T-helper 2 cell treated with Interferon-gamma antibody and Interleukin-4, amounts not matched to agents 5 μg/mL and 100 μg/mL, for 36 hours (primary cell): ENCODE data around the gene C1orf105.

Experiments
- DNase-seq: peaks from one replicate; pipeline ENCODE4 v3.0.0; 2021; ENCODE audit warnings: low spot score
- H3K27ac Mint-ChIP-seq: one replicate; pipeline ENCODE4 v1.8.0; 2021; ENCODE audit warnings: mild to moderate bottlenecking, mixed read lengths
- H3K27me3 Mint-ChIP-seq: one replicate; pipeline ENCODE4 v1.8.0; 2021; ENCODE audit warnings: low read depth, mixed read lengths
- H3K36me3 Mint-ChIP-seq: one replicate; pipeline ENCODE4 v1.8.0; 2021; ENCODE audit warnings: low read depth, mixed read lengths
- H3K4me1 Mint-ChIP-seq: one replicate; pipeline ENCODE4 v1.8.0; 2021; ENCODE audit warnings: low read depth, mixed read lengths
- H3K4me3 Mint-ChIP-seq: one replicate; pipeline ENCODE4 v1.8.0; 2022; ENCODE audit warnings: mild to moderate bottlenecking, moderate library complexity, mixed read lengths
- H3K9me3 Mint-ChIP-seq: one replicate; pipeline ENCODE4 v1.8.0; 2021; ENCODE audit warnings: mixed read lengths

The C1orf105 gene

DNA sequence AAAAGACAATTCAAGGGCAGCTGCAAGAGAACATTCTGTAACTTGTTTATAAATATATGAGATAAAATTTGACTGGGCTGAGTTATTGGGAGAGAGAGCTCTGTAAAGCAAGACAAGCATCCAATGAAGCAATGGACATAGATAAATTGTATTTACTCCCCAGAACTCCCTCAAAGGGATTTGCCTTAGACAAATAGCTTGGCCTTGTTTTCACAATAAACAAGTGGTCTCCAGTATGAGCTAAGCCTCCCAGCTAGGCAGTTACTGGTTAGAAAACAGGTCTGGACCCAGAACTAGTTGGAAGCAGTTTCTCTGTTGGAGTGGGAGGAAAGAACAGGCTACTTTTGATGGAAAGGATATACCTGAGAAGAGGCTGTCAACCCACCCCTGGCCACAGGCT lies 87.3 kb downstream of the C1orf105 start:
- Mint-ChIP-seq H3K4me1 (no peaks in the 10 kb centered on the region), H3K27ac (no peak overlapping the region), H3K27me3 (peaks cover 24% of the 10 kb centered on the region), H3K36me3 (no peaks in the 10 kb centered on the region), H3K9me3 (no peaks in the 10 kb centered on the region), H3K4me3 (no peak overlapping the region)
- DNase-seq, result no peak

GRCh38 chr1:172510479-172510878 lies 90.0 kb downstream of the C1orf105 start:
- H3K27me3 Mint-ChIP-seq, result peaks cover 10% of the 10 kb centered on the region
- H3K36me3 Mint-ChIP-seq, result no peaks in the 10 kb centered on the region
- no peak for DNase-seq
- H3K4me3 Mint-ChIP-seq, result no peak overlapping the region
- no peak overlapping the region for H3K27ac Mint-ChIP-seq
- no peaks in the 10 kb centered on the region for H3K9me3 Mint-ChIP-seq
- H3K4me1 Mint-ChIP-seq, result no peaks in the 10 kb centered on the region

GRCh38 chr1:172512591-172512990 lies 92.1 kb downstream of the C1orf105 start:
- H3K9me3 Mint-ChIP-seq, result no peaks in the 10 kb centered on the region
- H3K27me3 Mint-ChIP-seq, result peaks cover 10% of the 10 kb centered on the region
- H3K36me3 Mint-ChIP-seq, result no peaks in the 10 kb centered on the region
- no peak overlapping the region for H3K4me3 Mint-ChIP-seq
- H3K4me1 Mint-ChIP-seq, result no peaks in the 10 kb centered on the region
- no peak overlapping the region for H3K27ac Mint-ChIP-seq
- DNase-seq, result no peak

DNA sequence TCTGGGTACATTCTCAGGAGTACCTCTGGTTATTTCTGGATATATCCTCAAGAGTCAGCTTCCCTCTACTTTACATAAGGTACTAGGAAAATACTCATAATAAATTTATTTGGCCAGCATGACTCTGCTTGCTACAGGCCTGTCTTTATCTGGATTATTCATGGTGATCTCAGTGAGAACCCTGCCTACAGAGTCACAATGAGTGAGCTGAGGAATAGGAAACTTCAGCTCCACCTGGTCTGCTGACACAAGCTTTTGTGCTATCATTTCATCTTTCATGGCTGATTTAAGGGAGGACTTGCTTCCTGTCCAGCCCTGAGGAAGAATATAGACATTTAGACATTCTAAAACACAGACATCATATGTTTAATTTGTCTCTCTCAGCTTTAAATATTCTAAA lies 93.0 kb downstream of the C1orf105 start:
- H3K27ac Mint-ChIP-seq, result no peak overlapping the region
- H3K27me3 Mint-ChIP-seq, result peaks cover 10% of the 10 kb centered on the region
- H3K9me3 Mint-ChIP-seq, result no peaks in the 10 kb centered on the region
- H3K36me3 Mint-ChIP-seq, result no peaks in the 10 kb centered on the region
- H3K4me1 Mint-ChIP-seq, result no peaks in the 10 kb centered on the region
- H3K4me3 Mint-ChIP-seq, result no peak overlapping the region
- no peak for DNase-seq

DNA sequence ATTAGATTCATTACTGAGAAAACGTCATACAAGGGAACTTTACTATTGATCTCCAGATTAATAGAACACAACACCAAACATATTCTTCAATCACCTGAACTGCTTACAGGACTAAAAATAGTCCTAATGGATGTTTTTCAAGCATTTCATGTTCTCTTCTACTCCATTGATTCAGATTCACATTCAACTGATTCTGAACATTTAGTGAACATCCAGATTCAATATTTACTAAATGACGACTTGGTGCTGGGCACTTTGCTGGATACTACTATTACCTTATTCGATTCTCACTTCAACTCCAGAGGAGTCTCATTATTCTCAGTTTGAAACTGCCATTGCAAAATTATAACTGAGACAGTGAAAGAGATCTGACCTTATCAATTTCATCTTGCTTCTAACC lies 93.6 kb downstream of the C1orf105 start:
- no peaks in the 10 kb centered on the region for H3K36me3 Mint-ChIP-seq
- H3K9me3 Mint-ChIP-seq, result no peaks in the 10 kb centered on the region
- DNase-seq, result no peak
- peaks cover 14% of the 10 kb centered on the region for H3K27me3 Mint-ChIP-seq
- no peaks in the 10 kb centered on the region for H3K4me1 Mint-ChIP-seq
- no peak overlapping the region for H3K4me3 Mint-ChIP-seq
- no peak overlapping the region for H3K27ac Mint-ChIP-seq

DNA sequence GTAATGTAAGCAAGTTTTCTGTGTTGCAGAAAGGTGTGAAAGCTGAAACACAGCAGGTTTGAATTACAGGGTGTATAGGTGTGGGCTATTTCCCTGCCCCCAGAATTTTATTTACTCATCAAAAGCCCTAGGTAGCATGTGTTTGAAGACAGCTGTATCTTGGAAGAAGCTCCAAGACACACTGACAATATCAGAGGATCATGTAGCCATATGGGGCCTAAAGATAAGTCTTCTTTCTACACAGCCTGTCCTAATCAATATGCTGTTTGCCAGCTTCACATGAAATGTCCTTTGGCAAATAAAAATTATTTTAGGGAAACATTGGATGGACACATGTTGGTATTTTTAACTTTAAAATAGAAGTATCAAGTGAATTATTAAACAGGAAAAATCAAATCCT lies 95.0 kb downstream of the C1orf105 start:
- H3K27ac Mint-ChIP-seq, result no peak overlapping the region
- DNase-seq, result no peak
- no peaks in the 10 kb centered on the region for H3K4me1 Mint-ChIP-seq
- H3K27me3 Mint-ChIP-seq, result peaks cover 14% of the 10 kb centered on the region
- no peaks in the 10 kb centered on the region for H3K9me3 Mint-ChIP-seq
- no peaks in the 10 kb centered on the region for H3K36me3 Mint-ChIP-seq
- H3K4me3 Mint-ChIP-seq, result no peak overlapping the region

- H3K4me3 Mint-ChIP-seq, result no peak overlapping the region
- no peak for DNase-seq
- no peaks in the 10 kb centered on the region for H3K4me1 Mint-ChIP-seq
- no peaks in the 10 kb centered on the region for H3K9me3 Mint-ChIP-seq
- no peaks in the 10 kb centered on the region for H3K36me3 Mint-ChIP-seq
- peaks cover 15% of the 10 kb centered on the region for H3K27me3 Mint-ChIP-seq
- H3K27ac Mint-ChIP-seq, result no peak overlapping the region
These were observed 95.4 kb downstream of the C1orf105 start for GRCh38 chr1:172515927-172516326.

DNA sequence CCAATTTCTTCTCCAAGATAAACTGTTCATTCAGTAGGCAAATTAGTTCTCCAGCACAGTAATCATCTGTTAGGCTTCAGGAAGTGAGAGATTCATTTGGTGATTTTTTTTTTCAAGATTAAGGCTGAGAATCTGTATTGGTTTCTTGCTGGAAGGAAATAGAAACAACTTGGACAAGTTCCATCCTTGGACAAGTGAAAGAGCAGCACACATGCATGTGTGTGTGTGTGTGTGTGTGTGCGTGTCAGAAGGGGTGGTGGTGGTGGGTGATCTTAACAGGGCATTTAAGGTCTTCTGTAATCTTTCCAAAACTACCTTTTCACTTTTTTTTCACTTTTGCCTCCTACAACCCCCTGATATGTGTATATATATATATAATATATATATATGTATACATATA lies 96.6 kb downstream of the C1orf105 start:
- H3K36me3 Mint-ChIP-seq, result no peaks in the 10 kb centered on the region
- no peak for DNase-seq
- no peak overlapping the region for H3K4me3 Mint-ChIP-seq
- H3K27ac Mint-ChIP-seq, result no peak overlapping the region
- peaks cover 14% of the 10 kb centered on the region for H3K27me3 Mint-ChIP-seq
- no peaks in the 10 kb centered on the region for H3K4me1 Mint-ChIP-seq
- no peaks in the 10 kb centered on the region for H3K9me3 Mint-ChIP-seq

DNA sequence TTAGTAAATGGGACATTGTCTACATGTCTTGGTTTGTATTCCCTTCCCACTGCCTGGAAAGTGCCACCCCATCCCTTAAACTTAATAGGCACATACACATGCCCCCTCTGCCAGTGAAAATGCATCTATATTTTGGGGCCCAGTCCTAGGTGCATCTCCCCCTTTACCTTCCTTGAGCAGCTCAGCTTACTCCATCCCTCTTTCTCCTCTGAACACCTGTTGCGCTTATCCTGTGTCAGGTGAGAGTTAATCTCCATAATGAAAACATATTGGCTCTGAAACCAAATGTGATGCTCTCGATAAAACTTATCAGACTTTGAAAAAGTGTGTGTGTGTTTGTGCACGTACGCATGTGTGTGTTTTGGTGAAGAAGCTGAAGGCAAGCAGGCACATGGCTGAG lies 97.1 kb downstream of the C1orf105 start:
- Mint-ChIP-seq H3K4me3 (no peak overlapping the region), H3K27me3 (peaks cover 15% of the 10 kb centered on the region), H3K9me3 (no peaks in the 10 kb centered on the region), H3K27ac (no peak overlapping the region), H3K4me1 (no peaks in the 10 kb centered on the region), H3K36me3 (no peaks in the 10 kb centered on the region)
- DNase-seq, result no peak
